Ammon's horn (tissue), 1 donor: ENCODE measurements around the gene GUCA1A.
"Not testable (repeated sequence)": the region's sequence is repeated elsewhere in the genome, so short reads cannot be mapped to it uniquely, and the experiment has no call there.

Experiments
- DNase-seq: peaks from one replicate; pipeline ENCODE4 v3.0.0-alpha.2; 2016; ENCODE audit warnings: low spot score

GUCA1A gene

GRCh38 chr6:42147138-42147562 is 26.0 kb upstream of the GUCA1A start:
- DNase-seq, result no peak

DNA sequence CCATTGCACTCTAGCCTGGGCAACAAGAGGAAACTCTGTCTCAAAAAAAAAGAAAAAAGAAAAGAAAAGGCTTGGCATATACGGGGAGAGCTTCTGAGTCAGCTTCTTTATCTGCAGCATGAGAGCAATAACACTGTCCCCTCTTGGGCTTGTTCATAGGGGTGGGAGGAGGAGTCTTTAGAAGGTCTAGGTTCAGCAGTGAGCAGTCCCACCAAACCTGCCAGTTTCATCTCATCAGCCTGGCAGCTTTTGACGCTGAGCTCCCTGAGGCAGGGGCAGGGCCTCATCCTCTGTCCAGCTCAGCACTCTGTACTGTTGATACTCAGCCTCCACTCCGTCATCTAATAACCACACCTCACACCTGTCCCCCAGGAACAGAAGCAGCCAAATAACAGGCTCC is 25.1 kb upstream of the GUCA1A start:
- DNase-seq, result no peak

DNA sequence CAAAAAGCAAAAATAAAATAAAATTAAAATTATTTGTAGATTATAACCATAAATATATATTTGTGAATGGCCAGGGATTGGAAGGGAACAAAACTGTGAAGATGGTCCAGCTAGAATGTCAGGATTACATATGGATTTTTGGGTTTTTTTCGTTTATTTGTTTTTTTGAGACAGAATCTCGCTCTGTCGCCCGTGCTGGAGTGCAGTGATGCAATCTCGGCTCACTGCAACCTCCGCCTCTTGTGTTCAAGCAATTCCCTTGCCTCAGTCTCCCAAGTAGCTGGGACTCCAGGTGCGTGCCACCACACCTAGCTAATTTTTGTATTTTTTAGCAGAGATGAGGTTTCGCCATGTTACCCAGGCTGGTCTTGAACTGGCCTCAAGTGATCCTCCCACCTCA is 22.9 kb upstream of the GUCA1A start:
- no peak for DNase-seq

DNA sequence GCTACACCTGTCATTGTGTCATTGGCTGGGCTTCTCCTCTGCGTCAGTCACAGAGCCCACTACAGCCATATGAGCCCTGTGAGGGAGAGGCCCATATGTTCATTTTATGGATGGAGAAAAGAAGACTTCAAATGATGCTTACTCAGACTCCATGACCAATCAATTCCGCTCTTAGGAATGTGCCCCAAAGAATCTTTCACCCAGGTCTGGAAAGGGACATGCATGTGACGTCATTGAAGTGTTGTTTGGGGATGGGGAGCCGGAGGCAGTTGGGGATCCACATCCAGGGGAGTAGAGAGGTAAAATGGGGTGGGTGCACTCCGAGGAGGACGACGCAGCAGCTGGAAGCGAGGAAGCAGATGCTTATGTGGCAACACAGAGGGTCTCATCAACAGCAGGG is 21.1 kb upstream of the GUCA1A start:
- DNase-seq, result no peak

DNA sequence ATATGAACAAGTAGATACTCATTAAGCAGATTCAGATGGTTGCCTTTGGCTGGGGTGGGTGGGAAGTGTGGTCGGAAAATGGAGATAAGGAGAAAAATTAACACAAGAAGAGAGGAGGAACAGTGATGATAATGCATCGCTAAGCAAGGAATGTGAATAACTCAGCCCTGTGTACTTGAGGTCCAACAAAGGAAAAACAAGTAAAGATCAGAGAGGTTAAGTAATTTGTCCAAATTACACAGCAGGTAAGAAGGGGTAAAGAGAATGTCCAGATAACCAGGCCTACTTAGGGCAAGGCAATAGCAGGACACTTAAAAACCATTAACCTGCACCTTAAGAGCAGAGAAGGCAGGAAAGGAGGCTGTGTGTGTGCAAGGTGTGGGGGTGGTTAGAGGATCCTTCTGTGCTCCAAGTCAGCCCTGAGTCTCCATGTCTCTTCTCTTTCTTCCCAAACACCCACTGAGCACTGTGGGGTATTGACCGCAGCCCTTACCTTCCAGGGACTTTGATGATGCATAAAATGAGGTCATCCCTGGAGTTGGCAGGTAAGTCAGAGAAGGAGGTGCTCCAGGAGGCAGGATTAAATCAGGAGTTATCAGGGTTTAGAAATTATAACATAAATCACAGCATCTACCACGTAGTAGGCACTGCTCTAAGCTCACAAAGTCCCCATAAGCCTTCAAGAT is 20.5 kb upstream of the GUCA1A start:
- DNase-seq, result not testable (repeated sequence)

DNA sequence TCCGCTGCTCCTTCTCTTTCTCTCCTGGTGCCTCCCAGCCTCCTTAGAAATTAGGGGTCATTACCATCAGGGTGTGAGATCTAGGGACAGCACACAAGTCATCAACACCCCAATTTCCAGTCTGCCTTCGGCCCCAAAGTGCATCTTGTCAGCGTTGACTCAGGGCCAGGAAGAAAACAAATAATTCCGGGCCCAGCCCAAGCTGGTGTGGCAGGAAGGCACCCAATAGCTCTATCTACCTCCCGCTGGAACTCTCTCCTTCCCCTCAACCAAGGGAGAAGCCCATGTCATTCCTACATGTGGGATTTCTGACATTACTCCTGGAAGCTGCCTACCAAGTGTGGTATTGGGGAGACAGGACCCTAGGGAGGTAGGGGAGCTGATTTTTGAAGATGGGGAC is 19.2 kb upstream of the GUCA1A start:
- no peak for DNase-seq

GRCh38 chr6:42154461-42155209 is 18.5 kb upstream of the GUCA1A start:
- DNase-seq, result no peak

GRCh38 chr6:42155293-42155692 is 17.9 kb upstream of the GUCA1A start:
- no peak for DNase-seq

DNA sequence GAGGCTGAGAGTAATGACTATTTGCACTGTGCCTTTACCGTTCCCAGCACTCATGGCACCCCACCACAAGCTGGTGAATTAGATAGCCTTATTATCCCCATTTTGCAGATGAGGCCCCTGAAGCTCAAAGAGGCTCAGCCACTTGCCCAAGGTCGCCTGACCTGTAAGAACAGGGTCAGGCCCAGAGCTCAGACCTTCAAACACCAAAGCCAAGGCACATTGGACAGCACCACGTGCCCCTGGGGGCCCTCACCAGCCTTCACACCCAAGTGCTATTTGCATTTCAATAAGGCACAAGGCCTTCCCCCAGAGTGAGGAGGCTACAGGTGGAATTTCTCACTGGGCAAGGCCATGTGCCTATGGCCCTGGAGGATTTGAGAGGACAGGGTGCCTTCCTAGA is 16.5 kb upstream of the GUCA1A start:
- DNase-seq, result no peak

- DNase-seq, result no peak
These were observed 15.2 kb upstream of the GUCA1A start for GRCh38 chr6:42158011-42158410.

DNA sequence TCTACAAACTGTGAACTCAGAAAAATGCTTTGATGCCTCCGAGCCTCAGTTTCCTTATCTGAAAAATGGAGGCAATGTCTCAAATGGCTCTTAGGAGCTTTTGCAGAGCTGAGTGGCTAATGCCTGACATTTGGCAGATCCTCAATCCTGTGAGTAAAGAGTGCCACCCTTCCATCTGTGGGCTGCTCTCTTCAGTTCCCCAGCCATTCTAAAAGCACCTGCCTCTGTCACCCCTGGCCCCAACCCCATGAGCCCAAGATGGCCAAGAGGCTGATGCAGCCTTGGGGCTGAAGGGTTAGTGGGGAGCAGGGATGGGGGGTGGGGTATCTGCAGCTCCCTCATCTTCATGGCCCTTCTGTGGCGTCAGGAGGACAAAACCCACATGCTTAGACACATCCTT is 14.5 kb upstream of the GUCA1A start:
- no peak for DNase-seq

DNA sequence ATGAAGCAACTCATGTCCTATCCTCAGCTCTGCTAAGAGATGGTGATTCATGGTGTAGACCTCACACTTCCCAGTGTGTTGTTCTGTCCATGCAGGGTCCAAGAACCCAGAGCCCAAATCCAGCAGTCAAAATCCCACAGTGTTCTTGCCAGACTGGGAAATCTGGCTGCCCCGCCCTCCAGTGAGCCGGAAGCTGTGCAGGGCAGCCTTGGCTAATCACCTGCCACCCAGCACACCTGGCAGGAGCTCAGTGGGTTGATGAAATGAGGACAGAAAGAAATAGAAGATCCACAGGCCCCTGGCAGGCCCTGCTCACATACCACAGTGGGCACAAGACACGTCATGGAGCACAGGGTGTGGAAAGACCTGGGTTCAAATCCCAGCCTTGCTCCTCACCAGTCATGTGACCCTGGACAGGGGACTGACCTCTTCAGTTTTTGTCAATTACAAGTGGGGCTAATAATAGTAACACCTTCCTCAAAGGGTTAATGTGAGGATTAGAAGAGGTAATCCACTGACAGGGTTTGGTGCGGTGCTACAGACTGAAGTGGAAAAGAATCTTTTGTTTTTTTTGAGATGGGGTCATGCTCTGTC is 13.6 kb upstream of the GUCA1A start:
- DNase-seq, result no peak

- DNase-seq, result no peak
These were observed 10.8 kb upstream of the GUCA1A start for GRCh38 chr6:42162384-42162783.

DNA sequence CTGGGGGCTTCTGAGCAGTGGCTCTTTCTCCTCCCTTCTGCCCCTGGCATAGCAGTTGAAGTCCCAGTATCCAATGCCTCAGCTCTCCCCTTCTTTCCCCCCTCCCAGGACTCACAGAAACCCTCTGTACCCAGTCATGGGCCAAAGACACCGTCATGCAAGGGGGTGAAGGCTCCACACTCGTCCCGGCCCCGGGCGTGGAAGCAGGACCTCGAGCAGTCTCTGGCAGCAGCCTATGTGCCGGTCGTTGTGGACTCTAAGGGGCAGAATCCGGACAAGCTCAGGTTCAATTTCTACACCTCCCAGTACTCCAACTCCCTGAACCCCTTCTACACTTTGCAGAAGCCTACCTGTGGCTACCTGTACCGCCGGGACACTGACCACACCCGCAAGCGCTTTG is 10.4 kb upstream of the GUCA1A start:
- DNase-seq, result no peak

DNA sequence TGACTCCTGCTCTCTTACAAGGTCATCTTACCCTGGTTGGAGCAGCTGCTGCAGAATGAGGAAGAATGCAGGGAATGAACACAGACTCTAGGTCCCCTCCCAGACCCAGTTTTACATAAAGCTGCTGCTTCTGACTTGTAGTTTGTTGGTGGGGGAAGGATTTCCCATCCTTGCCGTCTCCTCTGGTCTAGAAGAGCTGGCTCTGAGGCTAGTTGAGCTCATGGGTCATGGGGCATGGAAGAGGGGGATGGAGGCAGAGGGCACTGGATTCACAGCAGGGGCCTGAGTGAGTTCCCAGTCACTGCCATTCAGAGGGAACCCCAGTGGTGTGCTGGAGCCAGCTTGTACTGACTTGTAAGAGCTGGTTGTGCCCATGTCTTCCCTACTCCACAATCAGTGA is 9.2 kb upstream of the GUCA1A start:
- DNase-seq, result no peak

DNA sequence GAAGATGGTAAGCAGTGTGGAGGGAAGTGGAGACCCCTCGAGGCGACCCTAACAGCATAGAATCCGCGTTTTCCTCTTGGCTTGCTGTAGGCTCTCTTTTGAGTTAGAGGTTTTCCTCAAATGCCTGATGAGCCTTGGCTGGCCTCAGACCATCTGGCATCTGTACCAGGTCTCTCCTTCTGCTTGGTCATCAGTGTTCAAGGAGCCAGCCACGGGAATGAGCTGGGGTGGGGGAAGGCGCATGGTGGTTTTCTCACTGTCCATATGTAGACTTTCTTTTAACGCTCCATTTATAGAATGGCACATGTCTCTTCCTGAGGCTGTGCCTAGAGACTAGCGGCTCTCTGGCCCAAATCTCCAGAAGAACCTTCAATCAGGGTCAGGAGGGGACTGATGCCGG is 8.1 kb upstream of the GUCA1A start:
- DNase-seq, result no peak

DNA sequence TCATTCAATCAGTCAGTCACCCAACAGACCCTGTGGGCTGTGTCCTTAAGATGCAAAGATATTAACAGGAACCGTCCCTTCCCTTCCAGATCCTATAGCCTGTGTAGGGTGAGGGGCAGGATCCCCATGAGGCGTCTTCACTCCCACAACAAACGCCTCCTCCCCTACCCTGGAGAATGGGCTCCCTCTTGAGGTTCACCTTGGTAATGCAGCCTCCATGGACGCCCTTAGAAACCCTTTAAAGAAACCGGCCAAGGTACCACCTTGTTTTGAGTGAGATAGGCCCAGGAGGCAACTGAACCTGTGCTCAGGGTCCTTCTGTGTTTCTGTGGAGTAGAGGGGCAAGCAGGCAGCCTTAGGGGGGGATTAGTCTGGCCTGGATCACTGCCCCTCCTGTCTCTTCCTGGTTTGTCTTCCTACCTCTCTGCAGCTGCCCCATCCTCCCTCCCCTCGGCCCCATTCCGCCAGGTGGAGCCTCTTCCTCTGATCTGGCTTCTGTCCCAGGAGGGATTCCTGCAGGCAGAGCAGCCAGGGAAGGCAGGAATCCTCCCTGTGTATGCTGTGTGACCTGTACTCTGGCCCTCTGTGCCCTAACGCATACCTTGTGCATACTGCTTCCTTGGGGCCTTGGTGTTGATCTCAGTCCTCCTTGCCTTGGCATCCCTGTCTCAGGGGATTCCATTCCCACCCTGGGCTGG is 6.6 kb upstream of the GUCA1A start:
- DNase-seq, result peak; percentile 57

DNA sequence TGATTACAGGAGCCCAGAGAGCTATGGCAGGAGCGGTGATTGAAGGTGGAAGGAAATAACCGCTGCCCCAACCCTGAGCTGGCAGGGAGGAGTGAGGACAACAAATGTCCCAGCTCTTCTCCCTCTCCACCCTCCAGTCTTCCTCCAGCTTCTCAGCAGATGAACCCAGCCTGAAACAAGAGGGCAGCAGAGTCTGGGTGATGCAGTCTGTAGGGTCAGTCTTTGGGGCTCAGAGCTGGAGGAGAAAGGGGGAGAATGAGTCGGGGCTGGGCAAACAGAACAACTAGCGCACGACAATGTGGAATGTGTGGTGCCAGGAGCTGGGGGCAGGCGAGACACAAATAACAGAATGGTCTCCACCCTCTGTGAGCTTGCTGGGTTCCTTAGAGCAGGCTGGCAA is 4.5 kb upstream of the GUCA1A start:
- DNase-seq, result no peak

DNA sequence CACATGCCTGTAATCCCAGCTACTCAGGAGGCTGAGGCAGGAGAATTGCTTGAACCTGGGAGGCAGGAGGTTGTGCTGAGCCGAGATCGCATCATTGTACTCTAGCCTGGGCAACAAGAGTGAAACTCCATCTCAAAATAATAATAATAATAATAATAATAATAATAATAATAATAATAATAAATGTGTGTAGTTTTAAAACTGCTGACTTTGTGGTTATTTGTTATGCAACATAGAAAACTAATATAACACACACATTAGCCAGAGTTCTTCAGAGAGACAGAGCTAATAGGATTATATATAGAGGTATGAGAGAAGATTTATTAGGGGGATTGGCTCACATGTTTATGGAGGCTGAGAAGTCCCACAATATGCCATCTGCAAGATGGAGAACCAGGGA is 3.4 kb upstream of the GUCA1A start:
- DNase-seq, result not testable (repeated sequence)

- DNase-seq, result no peak
These were observed 1.2 kb upstream of the GUCA1A start for GRCh38 chr6:42171813-42172581.

GRCh38 chr6:42175860-42176259 is 2.7 kb downstream of the GUCA1A start:
- no peak for DNase-seq

DNA sequence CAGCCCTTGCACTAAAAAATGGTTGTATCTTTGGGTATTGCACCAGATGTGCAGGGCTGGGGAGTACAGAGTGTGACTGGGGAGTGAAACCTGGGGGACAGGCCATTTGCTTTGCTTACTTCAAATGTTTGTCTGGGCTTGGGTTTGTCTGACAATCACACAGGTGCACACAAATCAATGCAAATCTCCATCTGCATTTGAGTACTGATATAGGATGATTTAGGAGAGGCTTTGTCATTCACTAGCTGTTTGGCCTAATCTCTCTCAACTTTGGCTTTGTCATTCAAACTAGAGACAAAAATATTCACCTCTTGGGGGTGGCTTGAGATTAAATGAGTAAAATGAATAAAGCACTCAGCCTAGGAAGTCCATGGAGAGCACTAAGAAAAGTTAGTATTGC is 3.8 kb downstream of the GUCA1A start:
- DNase-seq, result no peak
